NOMO-1 treated with DMSO at 0.1 percent for 48 hours (cell line): ENCODE data around the gene MRLN.
"Not testable (repeated sequence)": the region's sequence is repeated elsewhere in the genome, so short reads cannot be mapped to it uniquely, and the experiment has no call there.

Experiments
- DNase-seq: peaks from one replicate; lab custom pipeline; 2025; ENCODE audit not compliant: unreplicated experiment; lab: John Stamatoyannopoulos, UW

Gene MRLN

GRCh38 chr10:59753267-59753666, at the start of gene MRLN:
Gene MRLN, minus strand, starts transcription at chr10:59753455.
- no peak for DNase-seq

- DNase-seq, result no peak
Measured at GRCh38 chr10:59801171-59801570, 47.9 kb upstream of the MRLN start.

DNA sequence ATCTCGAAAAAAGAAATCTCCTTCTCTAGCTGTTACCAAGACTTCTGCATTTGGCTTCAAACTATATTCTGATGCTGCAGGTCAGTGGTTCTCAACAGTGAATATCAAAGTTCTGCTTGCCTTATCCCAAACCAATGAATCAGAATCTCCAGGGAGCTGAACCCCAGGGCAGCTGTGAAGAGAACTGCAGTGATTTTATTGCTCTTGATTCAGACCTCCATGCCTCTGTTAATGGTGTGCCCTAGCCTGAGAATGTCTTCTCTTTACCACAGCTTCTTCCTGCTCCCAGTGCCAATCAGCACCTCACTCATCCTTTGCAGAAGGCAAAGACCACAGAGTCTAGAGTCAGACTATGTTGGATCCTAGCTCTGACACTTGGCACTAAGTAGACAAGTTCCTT, 46.2 kb upstream of the MRLN start:
- no peak for DNase-seq

DNA sequence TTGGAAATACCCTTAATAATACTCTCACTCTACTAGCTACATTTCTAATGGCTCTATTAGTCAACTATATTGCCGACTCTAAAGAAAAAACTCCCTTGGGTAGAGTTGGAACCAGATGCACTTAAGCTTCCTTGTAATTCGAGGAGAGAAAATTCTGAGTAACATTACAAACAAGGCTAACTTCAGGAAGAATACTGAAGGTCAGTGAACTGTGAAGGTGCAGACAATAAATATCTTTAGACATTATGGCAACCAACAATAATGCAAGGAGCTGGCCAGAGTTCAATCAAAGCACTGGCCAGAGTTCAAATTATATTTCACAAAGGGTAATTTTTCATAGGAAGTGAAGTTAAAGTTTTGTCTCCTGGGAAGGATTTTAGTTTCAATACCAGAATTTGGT, 40.7 kb upstream of the MRLN start:
- DNase-seq, result no peak

DNA sequence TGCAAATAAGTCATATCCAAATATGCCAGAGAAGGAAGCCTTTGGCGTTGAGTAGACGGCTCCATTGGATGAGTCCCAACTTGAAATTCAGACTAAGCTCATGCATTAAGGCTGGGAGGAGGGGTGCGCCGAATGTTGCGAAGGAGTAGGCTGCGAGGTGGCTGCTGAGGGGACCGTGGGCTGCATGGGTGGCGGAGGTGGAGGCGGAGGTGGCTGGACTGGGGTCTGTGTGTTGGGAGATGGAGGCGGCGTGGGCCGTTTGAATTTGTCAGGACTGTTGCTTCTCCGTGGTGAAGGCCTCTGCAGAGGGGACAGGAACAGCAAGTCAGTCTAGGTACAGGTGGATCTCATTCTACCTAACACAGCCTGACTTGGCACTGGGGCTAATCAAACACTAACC, 39.6 kb upstream of the MRLN start:
- no peak for DNase-seq

DNA sequence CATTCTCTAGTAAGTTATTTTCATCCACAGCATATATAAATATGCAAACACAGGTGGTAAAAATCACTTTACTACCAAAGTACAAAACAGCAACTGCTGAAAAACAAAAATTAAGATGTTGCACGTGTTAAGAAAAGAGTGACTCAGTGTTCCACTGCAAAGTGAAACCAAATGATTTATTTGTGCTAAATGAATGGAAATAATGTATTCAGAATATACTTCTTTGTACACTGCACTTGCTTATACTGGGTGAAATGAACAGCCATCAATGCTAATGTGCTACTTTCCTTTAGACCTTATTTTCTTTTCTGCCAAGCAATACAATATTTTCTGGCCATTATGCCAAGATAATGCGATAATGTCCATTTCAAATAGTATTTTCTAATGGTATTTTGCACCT, 38.3 kb upstream of the MRLN start:
- no peak for DNase-seq

GRCh38 chr10:59790080-59790479, 36.8 kb upstream of the MRLN start:
- not testable (repeated sequence) for DNase-seq

DNA sequence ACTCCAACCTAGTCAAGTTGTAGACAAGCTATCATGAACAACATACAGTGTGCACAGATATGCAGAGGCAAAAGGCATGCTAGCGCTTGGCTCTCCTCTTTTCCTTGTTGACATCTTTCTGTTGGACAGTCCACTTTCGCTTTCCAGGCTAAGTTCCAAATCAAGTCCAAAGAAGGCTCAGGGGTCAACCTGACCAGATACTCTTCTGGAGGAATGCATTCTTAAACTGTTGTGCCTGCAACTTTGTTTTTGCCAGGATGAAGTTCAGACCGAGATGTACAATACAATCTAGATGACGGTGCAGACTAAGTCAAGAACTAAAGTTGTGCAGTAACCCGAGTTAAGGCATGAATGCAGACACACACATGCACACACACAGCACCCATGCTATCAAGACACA, 35.7 kb upstream of the MRLN start:
- not testable (repeated sequence) for DNase-seq

DNA sequence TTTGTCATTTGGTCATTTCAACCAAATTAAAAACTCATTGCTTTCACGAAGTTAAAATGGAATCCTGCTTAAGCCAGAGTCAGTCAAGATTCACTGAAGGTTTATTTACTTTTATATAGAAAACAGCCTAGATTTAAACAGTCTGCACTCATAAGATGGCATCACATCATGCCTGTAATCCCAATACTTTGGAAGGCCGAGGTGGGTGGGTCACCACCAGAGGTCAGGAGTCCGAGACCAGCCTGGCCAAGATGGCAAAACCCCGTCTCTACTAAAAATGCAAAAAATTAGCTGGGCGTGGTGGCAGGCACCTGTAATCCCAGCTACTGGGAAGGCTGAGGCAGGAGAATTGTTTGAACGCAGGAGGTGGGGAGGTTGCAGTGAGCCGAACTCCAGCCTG, 33.8 kb upstream of the MRLN start:
- DNase-seq, result not testable (repeated sequence)

- not testable (repeated sequence) for DNase-seq
Measured at GRCh38 chr10:59785476-59785875, 32.2 kb upstream of the MRLN start.

- DNase-seq, result no peak
Measured at GRCh38 chr10:59781511-59781910, 28.3 kb upstream of the MRLN start.

GRCh38 chr10:59779756-59780533, 26.7 kb upstream of the MRLN start:
- DNase-seq, result no peak

DNA sequence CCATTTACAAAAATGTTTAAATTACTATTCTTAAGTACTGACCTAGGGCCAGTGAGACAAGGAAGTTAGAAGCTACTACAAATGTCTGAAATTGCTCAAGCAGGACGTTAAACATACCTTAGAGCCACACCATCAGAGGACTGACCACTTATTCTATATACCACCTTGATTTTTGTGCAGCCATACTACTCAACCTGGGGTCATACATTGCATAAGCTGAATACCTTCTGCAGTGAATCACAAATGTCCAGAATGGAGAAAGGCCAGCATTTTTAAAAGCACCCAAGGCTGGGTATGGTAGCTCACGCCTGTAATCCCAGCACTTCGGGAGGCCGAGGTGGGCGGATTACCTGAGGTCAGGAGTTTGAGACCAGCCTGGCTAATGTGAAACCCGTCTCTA, 21.2 kb upstream of the MRLN start:
- no peak for DNase-seq

- DNase-seq, result no peak
Measured at GRCh38 chr10:59773088-59773487, 19.8 kb upstream of the MRLN start.

GRCh38 chr10:59771162-59771807, 18.0 kb upstream of the MRLN start:
- DNase-seq, result no peak

GRCh38 chr10:59770689-59771088, 17.4 kb upstream of the MRLN start:
- no peak for DNase-seq

- no peak for DNase-seq
Measured at GRCh38 chr10:59762505-59762904, 9.2 kb upstream of the MRLN start.

GRCh38 chr10:59757966-59758365, 4.7 kb upstream of the MRLN start:
- no peak for DNase-seq

DNA sequence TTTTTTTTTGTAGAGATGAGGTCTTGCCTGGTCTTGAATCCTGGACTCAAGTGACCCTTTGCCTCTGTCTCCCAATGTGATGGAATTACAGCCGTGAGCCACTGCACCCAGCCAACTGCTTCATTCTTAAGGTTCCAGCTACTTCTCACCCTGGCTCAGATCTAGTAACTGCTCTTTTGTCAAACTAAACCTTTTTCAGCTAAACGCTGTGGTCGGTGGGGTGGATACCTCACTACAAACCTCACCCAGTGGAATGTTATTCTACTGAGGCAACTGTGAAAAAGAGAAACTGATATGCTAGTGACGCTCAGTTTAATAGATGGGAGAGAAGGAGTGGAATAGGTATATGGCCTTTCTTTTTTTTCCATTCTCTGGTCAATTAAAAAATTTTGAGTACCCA, 1.7 kb upstream of the MRLN start:
- no peak for DNase-seq

- DNase-seq, result no peak
Measured at GRCh38 chr10:59752278-59752940, 846 bp downstream of the MRLN start.

DNA sequence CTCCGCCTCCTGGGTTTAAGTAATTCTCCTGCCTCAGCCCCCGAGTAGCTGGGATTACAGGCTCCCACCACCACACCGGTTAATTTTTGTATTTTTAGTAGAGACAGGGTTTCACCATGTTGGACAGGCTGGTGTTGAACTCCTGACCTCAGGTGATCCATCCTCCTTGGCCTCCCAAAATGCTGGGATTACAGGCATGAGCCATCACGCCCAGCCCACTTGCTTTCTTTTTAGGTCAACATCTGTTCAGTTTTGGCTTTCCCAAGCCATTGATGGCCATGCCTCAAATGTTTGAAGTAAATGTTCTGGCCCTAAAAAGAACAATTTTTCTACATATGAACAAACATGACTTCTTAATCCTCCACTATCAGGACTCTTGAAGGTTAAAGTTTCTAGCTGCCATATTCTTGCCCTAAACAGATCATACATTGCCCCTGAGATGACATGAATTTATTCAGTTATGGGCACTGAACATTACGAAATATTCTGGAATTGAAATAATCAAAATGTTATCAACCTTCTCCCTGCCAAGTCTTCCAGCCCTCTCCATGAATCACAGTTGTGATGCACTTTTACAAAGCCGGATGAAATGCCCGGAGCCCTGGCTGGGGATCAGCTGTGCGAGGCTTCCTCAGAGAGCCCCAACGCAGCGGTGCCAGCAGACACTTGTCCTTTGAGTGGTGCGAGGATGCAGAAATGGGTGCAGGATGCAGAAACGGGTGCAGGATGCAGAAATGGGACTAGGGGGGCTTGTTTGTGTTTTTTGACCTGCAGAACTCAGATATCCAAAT, 2.9 kb downstream of the MRLN start:
- no peak for DNase-seq
